Measurements from ENCODE around the gene C10orf90. TPM values are rescaled to one million over a fixed set of nuclear protein-coding genes. Genes with fewer than 3 reads are reported as not detected.

C10orf90 gene
- total and polyA plus RNA-seq, 3 donors from 2014 or later = 4.3 to 17.6 (median 10.3) TPM

- Histone ChIP-seq H3K36me3 (ENCODE audit: low read depth, missing control alignments) (no peaks in the 10 kb centered on the region), H3K4me1 (no peaks in the 10 kb centered on the region), H3K4me3 (no peak overlapping the region), H3K27ac (no peak overlapping the region), H3K27me3 (no peaks in the 10 kb centered on the region), H3K9me3 (no peaks in the 10 kb centered on the region)
- 80 to 86% methylated on average over 8 of the region's 8 CpGs for WGBS, 2 donors
- TF ChIP-seq, protein P1, sequence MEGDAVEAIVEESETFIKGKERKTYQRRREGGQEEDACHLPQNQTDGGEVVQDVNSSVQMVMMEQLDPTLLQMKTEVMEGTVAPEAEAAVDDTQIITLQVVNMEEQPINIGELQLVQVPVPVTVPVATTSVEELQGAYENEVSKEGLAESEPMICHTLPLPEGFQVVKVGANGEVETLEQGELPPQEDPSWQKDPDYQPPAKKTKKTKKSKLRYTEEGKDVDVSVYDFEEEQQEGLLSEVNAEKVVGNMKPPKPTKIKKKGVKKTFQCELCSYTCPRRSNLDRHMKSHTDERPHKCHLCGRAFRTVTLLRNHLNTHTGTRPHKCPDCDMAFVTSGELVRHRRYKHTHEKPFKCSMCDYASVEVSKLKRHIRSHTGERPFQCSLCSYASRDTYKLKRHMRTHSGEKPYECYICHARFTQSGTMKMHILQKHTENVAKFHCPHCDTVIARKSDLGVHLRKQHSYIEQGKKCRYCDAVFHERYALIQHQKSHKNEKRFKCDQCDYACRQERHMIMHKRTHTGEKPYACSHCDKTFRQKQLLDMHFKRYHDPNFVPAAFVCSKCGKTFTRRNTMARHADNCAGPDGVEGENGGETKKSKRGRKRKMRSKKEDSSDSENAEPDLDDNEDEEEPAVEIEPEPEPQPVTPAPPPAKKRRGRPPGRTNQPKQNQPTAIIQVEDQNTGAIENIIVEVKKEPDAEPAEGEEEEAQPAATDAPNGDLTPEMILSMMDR (IDR thresholded peaks at IDR 0.05) = no peak
- no peak for TF ChIP-seq POLR2A (IDR thresholded peaks at IDR 0.05)
- intact Hi-C loops (cut with DNase I; ENCODE audit: low total_unique reads) = no loop called here
- no peak for DNase-seq
These were observed 278.0 kb downstream of the C10orf90 start for GRCh38 chr10:126392469-126392868.

- no peak for DNase-seq
- TF ChIP-seq POLR2A (IDR thresholded peaks at IDR 0.05) = no peak
- TF ChIP-seq, protein P1 (IDR thresholded peaks at IDR 0.05) = no peak
- 85 to 94% methylated on average over 6 of the region's 6 CpGs for WGBS, 2 donors
- H3K4me3 ChIP-seq = no peak overlapping the region
- no peak overlapping the region for H3K27ac ChIP-seq
- no peaks in the 10 kb centered on the region for H3K27me3 ChIP-seq
- no peaks in the 10 kb centered on the region for H3K9me3 ChIP-seq
- no peaks in the 10 kb centered on the region for H3K4me1 ChIP-seq
- H3K36me3 ChIP-seq (ENCODE audit: low read depth, missing control alignments) = no peaks in the 10 kb centered on the region
- intact Hi-C loops (cut with DNase I; ENCODE audit: low total_unique reads) = no loop called here
These were observed 278.4 kb downstream of the C10orf90 start for GRCh38 chr10:126392068-126392467.

- Histone ChIP-seq H3K4me1 (no peaks in the 10 kb centered on the region), H3K36me3 (ENCODE audit: low read depth, missing control alignments) (no peaks in the 10 kb centered on the region), H3K4me3 (no peak overlapping the region), H3K9me3 (no peaks in the 10 kb centered on the region), H3K27me3 (no peaks in the 10 kb centered on the region), H3K27ac (no peak overlapping the region)
- WGBS, 2 donors = 41 to 43% methylated on average over 9 of the region's 9 CpGs
- intact Hi-C loops (cut with DNase I; ENCODE audit: low total_unique reads) = no loop called here
- no peak for TF ChIP-seq POLR2A (IDR thresholded peaks at IDR 0.05)
- TF ChIP-seq, protein P1 (IDR thresholded peaks at IDR 0.05) = no peak
- DNase-seq = no peak
These were observed 279.2 kb downstream of the C10orf90 start for GRCh38 chr10:126391192-126391885.

DNA sequence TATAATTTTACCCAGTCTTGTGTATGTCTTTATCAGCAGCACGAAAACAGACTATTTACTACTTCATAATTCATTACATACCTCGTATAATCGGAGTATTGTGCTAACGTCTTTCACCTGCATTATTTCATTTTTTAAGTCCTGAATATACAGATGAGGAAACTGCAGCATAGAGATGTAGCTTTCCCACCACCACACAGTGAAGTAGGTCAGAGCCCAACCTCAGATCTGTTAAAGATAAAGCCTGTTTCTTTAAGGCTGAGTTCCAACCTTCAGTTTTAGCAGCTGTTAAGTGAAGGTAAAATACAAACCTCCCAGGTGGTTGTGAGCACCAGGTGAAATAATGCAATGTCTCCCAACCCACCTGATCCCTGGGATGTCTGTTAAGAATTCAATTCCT lies 280.2 kb downstream of the C10orf90 start:
- H3K36me3 ChIP-seq (ENCODE audit: low read depth, missing control alignments) = no peaks in the 10 kb centered on the region
- H3K27ac ChIP-seq = no peak overlapping the region
- TF ChIP-seq POLR2A (IDR thresholded peaks at IDR 0.05) = no peak
- TF ChIP-seq, protein P1 (IDR thresholded peaks at IDR 0.05) = no peak
- H3K4me3 ChIP-seq = no peak overlapping the region
- H3K4me1 ChIP-seq = no peaks in the 10 kb centered on the region
- 80 to 89% methylated on average over 4 of the region's 4 CpGs for WGBS, 2 donors
- intact Hi-C loops (cut with DNase I; ENCODE audit: low total_unique reads) = no loop called here
- DNase-seq = no peak
- no peaks in the 10 kb centered on the region for H3K27me3 ChIP-seq
- no peaks in the 10 kb centered on the region for H3K9me3 ChIP-seq

Data from testis (tissue), 3 donors.